NCI-H446 treated with DMSO at 0.1 percent for 48 hours (cell line): ENCODE results near the gene PSMD13.

Experiments
- DNase-seq: peaks from one replicate; lab custom pipeline; 2025; lab: John Stamatoyannopoulos, UW

Gene PSMD13

GRCh38 chr11:289398-289711 is 52.6 kb downstream of the PSMD13 start:
- DNase-seq: no peak

- DNase-seq: no peak
These were observed 53.2 kb downstream of the PSMD13 start for GRCh38 chr11:289712-290620.

GRCh38 chr11:290621-291231 is 54.0 kb downstream of the PSMD13 start:
- DNase-seq: no peak

- no peak for DNase-seq
These were observed 54.8 kb downstream of the PSMD13 start for GRCh38 chr11:291281-292210.

DNA sequence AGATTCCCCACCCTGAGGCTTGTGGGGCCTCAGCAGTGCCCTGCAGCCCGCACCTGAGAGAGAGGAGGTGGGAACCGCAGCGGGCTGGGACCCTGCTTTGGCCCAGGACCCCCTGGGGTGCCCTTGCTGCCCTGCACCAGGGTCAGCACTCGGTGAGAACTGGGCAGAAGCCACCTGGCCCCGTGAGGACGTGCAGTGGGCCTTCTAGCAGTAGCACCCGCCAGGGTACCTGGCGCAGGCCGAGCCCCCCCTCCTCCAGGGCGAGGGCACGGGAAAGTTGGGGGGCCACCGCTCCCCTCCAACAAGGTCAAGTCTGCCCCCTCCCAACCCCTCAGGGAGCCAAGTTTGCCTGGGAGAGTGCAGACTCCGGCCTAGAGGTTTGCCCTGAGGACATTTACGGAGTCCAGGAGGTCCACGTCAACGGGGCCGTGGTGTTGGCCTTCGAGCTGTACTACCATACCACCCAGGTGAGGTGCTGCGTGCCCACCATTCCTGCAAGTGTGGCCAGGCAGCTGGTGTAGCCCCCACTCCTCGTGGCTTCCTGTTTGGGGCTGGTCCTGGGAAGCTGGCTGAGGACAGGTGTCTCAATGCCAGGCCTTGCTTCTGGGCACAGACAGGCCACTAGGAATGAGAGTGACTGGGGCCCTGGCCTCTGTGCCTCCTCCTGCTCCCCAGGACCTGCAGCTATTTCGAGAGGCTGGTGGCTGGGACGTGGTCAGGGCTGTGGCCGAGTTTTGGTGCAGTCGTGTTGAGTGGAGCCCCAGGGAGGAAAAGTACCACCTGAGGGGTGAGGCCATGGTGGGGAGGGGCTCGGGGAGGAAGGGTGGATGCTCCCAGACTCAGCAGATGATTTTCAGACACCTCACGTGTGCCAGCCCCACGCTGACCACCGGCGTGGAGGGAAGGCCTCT is 55.7 kb downstream of the PSMD13 start:
- no peak for DNase-seq

GRCh38 chr11:293271-293851 is 56.6 kb downstream of the PSMD13 start:
- DNase-seq: no peak

DNA sequence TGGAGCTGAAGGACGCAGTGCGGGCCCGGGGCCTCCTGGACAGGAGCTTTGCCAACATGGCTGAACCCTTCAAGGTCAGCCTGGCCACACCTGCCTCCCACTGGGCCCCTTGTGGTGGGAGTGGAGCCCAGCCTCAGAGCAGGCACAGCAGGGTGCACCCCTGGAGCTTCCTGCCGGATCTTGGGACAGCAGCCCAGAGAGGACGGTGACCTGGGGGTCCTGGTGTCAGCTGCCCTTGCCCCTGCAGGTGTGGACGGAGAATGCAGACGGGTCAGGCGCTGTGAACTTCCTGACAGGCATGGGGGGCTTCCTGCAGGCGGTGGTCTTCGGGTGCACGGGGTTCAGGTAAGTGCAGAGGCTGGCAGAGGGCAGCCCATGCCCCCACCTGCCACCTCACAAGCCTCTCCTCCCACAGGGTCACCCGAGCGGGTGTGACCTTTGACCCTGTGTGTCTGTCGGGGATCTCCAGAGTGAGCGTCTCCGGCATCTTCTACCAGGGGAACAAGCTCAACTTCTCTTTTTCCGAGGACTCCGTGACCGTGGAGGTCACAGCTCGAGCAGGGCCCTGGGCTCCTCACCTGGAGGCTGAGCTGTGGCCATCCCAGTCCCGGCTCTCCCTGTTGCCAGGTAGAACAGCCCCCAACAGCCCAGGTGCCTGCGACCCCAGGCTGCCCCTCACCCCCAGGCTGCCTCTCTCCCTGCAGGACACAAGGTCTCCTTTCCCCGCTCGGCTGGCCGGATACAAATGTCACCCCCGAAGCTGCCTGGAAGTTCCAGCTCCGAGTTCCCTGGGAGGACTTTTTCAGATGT is 57.3 kb downstream of the PSMD13 start:
- no peak for DNase-seq

DNA sequence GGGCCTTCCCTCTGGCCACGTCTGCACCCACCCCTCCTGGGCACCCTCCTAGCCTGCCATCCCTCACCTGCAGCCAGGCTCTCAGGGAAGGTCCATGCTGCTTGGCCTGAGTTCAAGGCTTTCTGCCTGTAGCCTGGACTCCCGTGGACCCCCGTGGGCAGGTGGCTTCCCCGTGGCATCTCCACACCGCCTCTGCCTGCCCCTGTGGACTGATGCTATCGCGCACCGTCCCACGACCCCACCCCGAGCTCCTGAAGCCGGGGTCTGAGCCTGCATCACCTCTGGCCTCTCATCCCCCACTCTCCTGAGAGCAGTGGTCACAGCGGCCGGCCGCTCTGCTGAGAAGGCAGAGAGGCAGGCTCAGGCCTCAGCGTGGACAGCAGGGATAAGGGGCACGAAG is 58.0 kb downstream of the PSMD13 start:
- DNase-seq: no peak

DNA sequence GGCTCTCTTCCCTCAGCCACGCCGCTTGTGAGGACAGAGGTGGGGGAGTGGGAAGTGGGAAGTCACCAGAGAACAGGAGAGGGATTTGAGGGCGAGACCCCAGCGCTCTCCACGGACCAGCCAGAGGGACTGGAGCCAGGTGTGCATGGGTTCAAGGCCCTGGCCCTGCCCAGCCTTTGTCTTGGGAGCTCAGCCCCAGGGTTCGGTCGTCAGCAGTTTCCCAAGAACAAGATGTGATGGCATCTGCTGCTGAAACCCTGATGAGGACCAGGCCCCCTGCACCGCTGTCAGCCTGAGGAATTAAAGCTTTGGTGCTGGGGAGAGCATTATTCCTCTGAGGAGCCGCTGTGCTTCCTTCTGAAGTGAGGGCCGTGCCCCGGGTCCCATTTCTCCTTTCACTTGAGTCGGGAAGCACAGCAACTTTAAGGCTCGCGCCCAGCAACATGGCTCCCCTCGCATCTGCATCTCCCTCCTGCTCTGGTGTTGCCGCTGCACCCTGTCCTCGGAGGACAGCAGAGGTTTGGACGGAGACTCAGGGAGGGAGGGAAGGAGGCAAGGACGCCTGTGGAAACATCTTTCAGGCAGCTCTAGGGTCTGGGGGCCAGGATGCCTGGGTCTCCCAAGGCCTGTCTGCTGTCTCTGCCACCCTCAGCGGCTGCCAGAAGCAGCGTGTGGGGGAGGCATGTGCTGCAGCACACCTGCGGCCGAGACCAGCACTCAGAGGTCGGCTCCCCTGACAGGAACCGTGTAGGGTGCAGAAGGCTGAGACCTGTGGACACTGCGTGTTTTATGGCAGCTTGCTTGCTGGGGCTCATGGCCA is 58.8 kb downstream of the PSMD13 start:
- DNase-seq: no peak

- DNase-seq: no peak
These were observed 59.6 kb downstream of the PSMD13 start for GRCh38 chr11:296171-297050.

GRCh38 chr11:297051-297585 is 60.3 kb downstream of the PSMD13 start:
- no peak for DNase-seq

GRCh38 chr11:297586-298405 is 61.0 kb downstream of the PSMD13 start:
- no peak for DNase-seq

- DNase-seq: no peak
These were observed 61.8 kb downstream of the PSMD13 start for GRCh38 chr11:298406-299065.

- DNase-seq: no peak
These were observed 62.5 kb downstream of the PSMD13 start, which contains the start of gene IFITM5 for GRCh38 chr11:299081-299891. TSS of gene IFITM5 (minus strand) at chr11:299526. CDS start at chr11:299490, 36 bp downstream.

DNA sequence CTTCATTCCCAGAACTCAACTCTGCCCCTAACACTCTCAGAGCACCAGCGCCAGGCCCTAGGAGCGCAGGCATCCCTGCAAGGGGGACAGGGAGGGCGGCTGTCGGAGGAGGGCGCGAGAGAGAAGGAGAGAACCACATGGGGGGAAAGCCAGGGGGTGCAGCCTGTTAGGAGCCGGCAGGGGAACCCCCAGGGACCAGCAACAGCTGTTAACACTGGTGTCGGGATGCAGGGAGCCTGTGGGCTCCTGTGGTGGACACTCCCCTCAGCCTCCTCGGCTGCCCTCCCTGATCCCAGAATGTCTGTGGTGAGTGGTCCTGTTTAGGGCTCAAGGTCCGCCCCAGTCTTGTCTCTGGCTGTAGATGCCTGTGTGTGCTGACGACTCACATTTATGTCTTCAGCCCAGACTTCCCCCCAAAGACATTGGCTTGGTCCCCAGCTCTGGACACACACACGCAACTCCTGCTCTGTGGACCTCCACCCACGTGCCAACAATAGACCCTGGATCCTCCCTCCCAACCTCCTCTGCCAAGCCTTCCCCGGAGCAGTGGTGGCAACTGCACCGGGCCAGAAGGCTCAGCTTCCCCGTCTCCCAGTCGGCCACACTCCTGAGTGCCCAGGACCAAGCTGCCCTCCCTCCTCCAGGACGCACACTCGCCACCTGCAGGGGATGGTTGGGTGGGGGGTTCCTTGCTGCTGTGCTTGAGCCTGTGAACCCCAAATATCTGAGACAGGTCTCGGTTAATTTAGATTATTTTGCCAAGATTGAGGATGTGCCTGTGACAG is 63.4 kb downstream of the PSMD13 start:
- DNase-seq: no peak
